Lower leg skin (tissue), 3 donors: ENCODE data around the gene GALNT7.

Source experiments
- POLR2A ChIP-seq, 2 donors: fragments of 450-650 bp; IDR thresholded peaks; one replicate each; pipeline ENCODE4 v1.6.1; 2016 to 2017; ENCODE audit warnings: antibody characterized with exemption in 2 of 2, mild to moderate bottlenecking in 1 of 2, moderate library complexity in 1 of 2
- TF ChIP-seq, protein P1 (sequence below), 3 donors: fragments of 450-650 bp; IDR thresholded peaks; one replicate each; pipeline ENCODE4 v1.5.1; 2016; ENCODE audit warnings: antibody characterized with exemption in 3 of 3, mild to moderate bottlenecking in 3 of 3, moderate library complexity in 2 of 3

DNA sequence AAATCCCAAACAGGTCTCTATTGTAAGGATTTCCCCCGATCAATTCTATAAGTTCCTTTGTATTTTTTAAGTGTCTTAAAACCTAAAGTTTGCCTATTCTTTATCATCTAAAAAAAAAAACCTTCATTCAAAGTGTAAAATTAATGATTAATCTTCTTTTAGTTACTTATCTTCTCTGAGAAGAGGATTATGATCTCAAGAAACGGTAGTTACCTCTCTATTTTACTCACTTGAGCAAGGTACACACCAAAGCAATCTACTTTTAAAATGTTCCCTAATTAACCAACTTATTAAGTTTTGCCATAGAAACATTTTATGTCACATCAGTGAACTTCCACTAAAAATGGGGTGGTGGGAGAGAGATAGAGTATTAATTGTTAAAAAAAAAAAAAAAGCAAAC is 15.2 kb upstream of the GALNT7 start:
- TF ChIP-seq, protein P1, sequence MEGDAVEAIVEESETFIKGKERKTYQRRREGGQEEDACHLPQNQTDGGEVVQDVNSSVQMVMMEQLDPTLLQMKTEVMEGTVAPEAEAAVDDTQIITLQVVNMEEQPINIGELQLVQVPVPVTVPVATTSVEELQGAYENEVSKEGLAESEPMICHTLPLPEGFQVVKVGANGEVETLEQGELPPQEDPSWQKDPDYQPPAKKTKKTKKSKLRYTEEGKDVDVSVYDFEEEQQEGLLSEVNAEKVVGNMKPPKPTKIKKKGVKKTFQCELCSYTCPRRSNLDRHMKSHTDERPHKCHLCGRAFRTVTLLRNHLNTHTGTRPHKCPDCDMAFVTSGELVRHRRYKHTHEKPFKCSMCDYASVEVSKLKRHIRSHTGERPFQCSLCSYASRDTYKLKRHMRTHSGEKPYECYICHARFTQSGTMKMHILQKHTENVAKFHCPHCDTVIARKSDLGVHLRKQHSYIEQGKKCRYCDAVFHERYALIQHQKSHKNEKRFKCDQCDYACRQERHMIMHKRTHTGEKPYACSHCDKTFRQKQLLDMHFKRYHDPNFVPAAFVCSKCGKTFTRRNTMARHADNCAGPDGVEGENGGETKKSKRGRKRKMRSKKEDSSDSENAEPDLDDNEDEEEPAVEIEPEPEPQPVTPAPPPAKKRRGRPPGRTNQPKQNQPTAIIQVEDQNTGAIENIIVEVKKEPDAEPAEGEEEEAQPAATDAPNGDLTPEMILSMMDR (IDR thresholded peaks at IDR 0.05), result no peak
- no peak for TF ChIP-seq POLR2A (IDR thresholded peaks at IDR 0.05)
